ENCODE measurements around the gene TMEM150B. TPM values are rescaled to one million over a fixed set of nuclear protein-coding genes. Genes with fewer than 3 reads are reported as not detected.

The TMEM150B gene
- total and polyA plus RNA-seq, 2 of the 13 experiments (the other 11 are each of a cell fraction or from before 2014, with no cell fraction given) = 1.3 to 1.8 TPM

GRCh38 chr19:55368701-55369563 is 43.8 kb upstream of the TMEM150B start:
- no TSS peak for BruUV-seq (replicated peaks)
- Histone ChIP-seq H3K4me1 (ENCODE audit: insufficient read depth, low read length) (peaks cover 38% of the 10 kb centered on the region), H3K36me3 (replicated peaks in 1 of 2; ENCODE audit: control insufficient read depth in 1 of 2, insufficient read depth in 2 of 2, low read length in 2 of 2) (no peaks in the 10 kb centered on the region), H2AFZ (ENCODE audit: low read length) (no peak overlapping the region), H3K4me2 (ENCODE audit: low read depth, low read length) (peak overlapping the region; percentile 63), H3K9ac (ENCODE audit: insufficient read depth, low read depth, low read length) (no peak overlapping the region), H3K27ac (ENCODE audit: extremely low read length, insufficient read depth, low read length) (no peak overlapping the region), H3K4me3 (replicated peaks in 1 of 3; ENCODE audit: insufficient read depth in 1 of 3, low read depth in 2 of 3, low read length in 3 of 3) (peak overlapping the region in 2 of 3 experiments; percentile 42 to 59; a peak in 3 of 6 replicates), H3K79me2 (ENCODE audit: insufficient read depth, low read length) (no peaks in the 10 kb centered on the region), H3K27me3 (ENCODE audit: control insufficient read depth in 1 of 2, insufficient read depth in 2 of 2, low read length in 2 of 2) (peaks cover 7 to 35% of the 10 kb centered on the region in 2 experiments; a peak in 4 of 5 replicates), H3K9me3 (ENCODE audit: low read length) (no peaks in the 10 kb centered on the region), H4K20me1 (ENCODE audit: insufficient read depth, low read length) (no peaks in the 10 kb centered on the region)
- intact Hi-C loops (cut with micrococcal nuclease; ENCODE audit: unreplicated experiment) = no loop called here
- in situ Hi-C loops (cut with HindIII; ENCODE audit: extremely low pct_ligation_motif_present, low pct_unique_long_range_greater_than_20kb) = no loop called here
- DNase-seq (ENCODE audit: low spot score) (no peak), ATAC-seq (peak; percentile 63), FAIRE-seq (no peak)
- WGBS (ENCODE audit: low lambda C conversion rate) = 14% methylated on average over 12 of the region's 54 CpGs
- ChIA-PET POLR2A (interaction anchor here (0.9 to 2.2 kb wide), 4 partner anchors 10 to 110 kb away, joined by 3 to 9 read pairs (median 3); partner anchors contain the start of genes PPP6R1 and UBE2S), CTCF (ENCODE audit: low intra/inter-chr PET ratio, low total read pairs) (no interaction called here)
- TF ChIP-seq ZNF780A (CRISPR knock-in tag; IDR thresholded peaks at IDR 0.05) = no peak
- TF ChIP-seq ZNF891 (CRISPR knock-in tag; IDR thresholded peaks at IDR 0.05) = no peak
- peak; percentile 87 for TF ChIP-seq ZNF777 (CRISPR knock-in tag; IDR thresholded peaks at IDR 0.05)
- TF ChIP-seq TBP (CRISPR knock-in tag; IDR thresholded peaks at IDR 0.05) = no peak
- no peak for TF ChIP-seq ZNF17 (CRISPR knock-in tag; IDR thresholded peaks at IDR 0.05)
- no peak for TF ChIP-seq ZNF816 (CRISPR knock-in tag; IDR thresholded peaks at IDR 0.05; ENCODE audit: borderline replicate concordance)
- TF ChIP-seq KLF15 (CRISPR knock-in tag; IDR thresholded peaks at IDR 0.05; ENCODE audit: borderline replicate concordance) = no peak
- no peak for TF ChIP-seq FOSL1 (CRISPR knock-in tag; IDR thresholded peaks at IDR 0.05; ENCODE audit: borderline replicate concordance)
- TF ChIP-seq ZBTB33 (CRISPR knock-in tag; IDR thresholded peaks at IDR 0.05) = peak; percentile 80
- TF ChIP-seq MTA1 (CRISPR knock-in tag; IDR thresholded peaks at IDR 0.05; ENCODE audit: borderline replicate concordance) = no peak; the same call in 1 of the 2 replicates
- no peak for TF ChIP-seq SCMH1 (CRISPR knock-in tag; IDR thresholded peaks at IDR 0.05; ENCODE audit: borderline replicate concordance)
- no peak for TF ChIP-seq AHR (CRISPR knock-in tag; IDR thresholded peaks at IDR 0.05)
- TF ChIP-seq ZBTB8A (CRISPR knock-in tag; IDR thresholded peaks at IDR 0.05; ENCODE audit: borderline replicate concordance, low read depth) = no peak
- no peak for TF ChIP-seq MZF1 (CRISPR knock-in tag; IDR thresholded peaks at IDR 0.05; ENCODE audit: borderline replicate concordance)
- TF ChIP-seq ZNF251 (CRISPR knock-in tag; IDR thresholded peaks at IDR 0.05) = no peak
- no peak for TF ChIP-seq ZNF7 (CRISPR knock-in tag; IDR thresholded peaks at IDR 0.05)
- TF ChIP-seq ZSCAN22 (CRISPR knock-in tag; IDR thresholded peaks at IDR 0.05) = peak; percentile 98
- TF ChIP-seq SNRNP70 (IDR thresholded peaks at IDR 0.05; ENCODE audit: low read depth, low read length) = no peak
- peak; percentile 71 for TF ChIP-seq ZNF263 (CRISPR knock-in tag; IDR thresholded peaks at IDR 0.05)
- no peak for TF ChIP-seq HIVEP1 (CRISPR knock-in tag; IDR thresholded peaks at IDR 0.05)
- TF ChIP-seq NFRKB (IDR thresholded peaks at IDR 0.05) = no peak
- TF ChIP-seq ZNF44 (CRISPR knock-in tag; IDR thresholded peaks at IDR 0.05) = no peak
- TF ChIP-seq HOXA3 (CRISPR knock-in tag; IDR thresholded peaks at IDR 0.05) = no peak

Data from HepG2 (cell line).